Hematopoietic multipotent progenitor cell treated with erythropoietin and hydrocortisone succinate and interleukin-3 and kit ligand, for 15 days (in vitro differentiated cells): Measurements from ENCODE around the gene NECAP2.
"Not testable (repeated sequence)": the region's sequence is repeated elsewhere in the genome, so short reads cannot be mapped to it uniquely, and the experiment has no call there.

Experiments
- DNase-seq: peaks from one replicate; pipeline ENCODE4 v3.0.0-alpha.2; 2015; ENCODE audit warnings: low spot score

NECAP2 gene

GRCh38 chr1:16498573-16499413 lies 58.3 kb downstream of the NECAP2 start:
- DNase-seq: peak; percentile 73

GRCh38 chr1:16500466-16500865 lies 59.9 kb downstream of the NECAP2 start:
- not testable (repeated sequence) for DNase-seq

- DNase-seq: not testable (repeated sequence)
Measured at GRCh38 chr1:16500975-16501374, 60.5 kb downstream of the NECAP2 start.

DNA sequence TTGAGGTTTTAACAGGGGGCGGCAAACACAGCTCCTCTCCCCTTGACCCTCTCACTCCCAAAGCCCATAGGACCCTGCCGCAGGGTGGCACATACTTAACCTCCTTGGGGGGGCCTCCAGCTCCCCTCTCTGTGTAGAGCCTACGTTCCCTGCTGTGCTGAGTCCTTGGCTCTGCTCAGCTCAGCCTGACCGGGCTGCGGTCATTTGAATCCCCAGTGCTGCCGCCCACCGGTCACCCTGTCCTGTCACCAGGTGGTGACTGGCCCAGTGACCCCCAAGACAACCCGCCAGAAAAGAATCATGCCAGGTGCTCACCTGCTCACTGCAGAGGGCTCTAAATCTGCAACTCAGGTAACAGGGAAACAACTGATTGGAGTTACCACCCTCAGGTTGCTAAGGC lies 60.9 kb downstream of the NECAP2 start:
- DNase-seq: not testable (repeated sequence)

DNA sequence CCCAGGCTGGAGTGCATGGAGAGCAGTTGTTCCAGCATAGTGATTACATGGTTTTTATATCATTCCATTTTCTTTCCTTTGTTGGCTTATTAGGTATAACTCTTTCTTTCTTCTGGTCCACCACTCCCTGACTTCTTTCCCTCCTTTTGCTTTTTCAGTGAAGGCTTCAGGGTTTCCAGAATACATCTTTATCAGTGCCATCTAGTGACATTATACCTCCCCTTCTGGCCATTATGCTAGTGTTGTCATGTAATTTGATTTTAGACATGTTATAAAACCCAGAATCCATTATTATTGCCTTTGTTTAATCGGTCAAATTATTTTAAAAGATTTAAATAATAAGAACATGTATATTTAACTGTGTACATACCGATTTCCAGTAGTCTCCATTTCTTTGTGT lies 63.0 kb downstream of the NECAP2 start:
- no peak for DNase-seq

DNA sequence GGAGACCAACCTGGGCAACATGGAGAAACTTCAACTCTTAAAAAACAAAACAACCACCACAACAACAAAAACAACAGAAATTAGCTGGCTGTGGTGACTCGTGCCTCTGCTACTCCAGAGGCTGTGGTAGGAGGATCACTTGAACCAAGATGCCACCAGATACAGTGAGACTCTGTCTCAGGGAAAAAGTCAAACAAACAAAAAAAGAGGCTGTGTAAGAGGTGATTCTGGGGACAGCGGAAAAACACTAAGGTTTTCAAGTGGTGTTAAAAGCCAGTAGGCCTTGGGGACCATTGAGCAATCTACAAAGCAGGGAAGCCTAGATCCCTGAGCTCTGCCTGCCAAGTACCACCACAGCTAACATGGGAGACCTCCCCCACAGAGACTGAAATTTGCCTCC lies 65.3 kb downstream of the NECAP2 start:
- not testable (repeated sequence) for DNase-seq

- not testable (repeated sequence) for DNase-seq
Measured at GRCh38 chr1:16506364-16507136, 66.0 kb downstream of the NECAP2 start.

DNA sequence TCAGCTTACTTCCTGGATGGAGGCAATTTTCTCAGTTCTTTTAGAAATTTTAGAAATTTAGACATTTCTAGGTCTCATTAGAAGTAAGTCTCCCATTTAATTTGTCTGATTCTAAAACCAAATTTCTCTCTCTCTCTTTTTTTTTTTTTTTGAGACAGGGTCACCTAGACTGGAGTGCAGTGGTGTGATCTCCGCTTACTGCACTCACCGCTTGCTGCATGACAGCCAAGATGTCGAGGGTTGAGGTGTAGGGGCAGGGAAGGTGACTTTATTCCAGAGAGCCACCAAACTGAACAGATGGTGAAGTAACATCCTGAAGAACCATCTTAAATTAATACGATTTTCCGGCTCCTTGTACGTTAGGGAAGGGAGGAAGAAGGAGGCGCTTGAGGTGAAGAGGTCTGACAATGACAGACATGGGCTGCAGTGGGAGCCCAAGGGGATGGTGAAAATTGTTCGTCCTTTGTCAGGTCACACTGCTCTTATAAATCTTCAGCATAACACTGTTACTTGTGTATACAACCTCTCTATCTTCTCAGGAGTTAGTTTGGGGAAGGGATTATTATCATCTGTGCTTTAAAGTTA lies 68.4 kb downstream of the NECAP2 start:
- peak; percentile 27 for DNase-seq
